Thymus (tissue), 14 donors: ENCODE measurements around the gene ZNF574. TPM values are rescaled to one million over a fixed set of nuclear protein-coding genes. Genes with fewer than 3 reads are reported as not detected.
"Not testable (repeated sequence)": the region's sequence is repeated elsewhere in the genome, so short reads cannot be mapped to it uniquely, and the experiment has no call there.

Experiments used
- DNase-seq, 9 donors: peaks; one replicate each; pipeline ENCODE4 v3.0.0-alpha.2; 2013; ENCODE audit warnings: low spot score in 9 of 9, low read depth in 6 of 9, missing footprints in 1 of 9
- H3K27ac ChIP-seq, 2 donors: one replicate each; pipeline ENCODE4 v1.5.1; 2013; ENCODE audit warnings: control low read depth in 1 of 2, low read depth in 1 of 2, low read length in 1 of 2, mild to moderate bottlenecking in 1 of 2, moderate library complexity in 1 of 2
- H3K27me3 ChIP-seq, 2 donors: one replicate each; pipeline ENCODE4 v1.5.1; 2013; ENCODE audit warnings: low read length in 1 of 2; ENCODE audit not compliant: control insufficient read depth in 2 of 2, insufficient read depth in 1 of 2
- H3K36me3 ChIP-seq, 2 donors: one replicate each; pipeline ENCODE4 v1.5.1; 2013; ENCODE audit warnings: low read length in 1 of 2, mild to moderate bottlenecking in 1 of 2, moderate library complexity in 1 of 2; ENCODE audit not compliant: control insufficient read depth in 2 of 2, insufficient read depth in 2 of 2
- H3K4me1 ChIP-seq, 2 donors: one replicate each; pipeline ENCODE4 v1.5.1; 2013; ENCODE audit warnings: low read length in 2 of 2; ENCODE audit not compliant: control insufficient read depth in 2 of 2, insufficient read depth in 2 of 2
- H3K4me3 ChIP-seq, 2 donors: one replicate each; pipeline ENCODE4 v1.5.1; 2013; ENCODE audit warnings: low read length in 2 of 2, control low read depth in 1 of 2, mild to moderate bottlenecking in 1 of 2
- H3K9me3 ChIP-seq, 2 donors: one replicate each; pipeline ENCODE4 v1.5.1; 2013; ENCODE audit warnings: low read length in 1 of 2, mild to moderate bottlenecking in 1 of 2; ENCODE audit not compliant: control insufficient read depth in 2 of 2, insufficient read depth in 1 of 2
- WGBS: extraction: QIAGEN DNeasy Blood & Tissue Kit; methylation state at CpG from one replicate; pipeline ENCODE4 v1.1.7; 2013; 5-methylcytosine and 5-hydroxymethylcytosine counted together
- long read RNA-seq, 10 donors: transcript quantifications; one replicate each; lab custom pipeline, GENCODE V29; 2026
- polyA plus RNA-seq: library from polyadenylated mRNA; stranded (reverse); fragments of 200-250 nt; gene quantifications from one replicate; pipeline ENCODE4 v1.2.3, GENCODE V29; 2013
- total RNA-seq: library from RNA; stranded (reverse); fragments of 120-200 nt; gene quantifications from one replicate; pipeline ENCODE4 v1.2.4, GENCODE V29; 2013
- donor health status: healthy.

ZNF574 gene, protein sequence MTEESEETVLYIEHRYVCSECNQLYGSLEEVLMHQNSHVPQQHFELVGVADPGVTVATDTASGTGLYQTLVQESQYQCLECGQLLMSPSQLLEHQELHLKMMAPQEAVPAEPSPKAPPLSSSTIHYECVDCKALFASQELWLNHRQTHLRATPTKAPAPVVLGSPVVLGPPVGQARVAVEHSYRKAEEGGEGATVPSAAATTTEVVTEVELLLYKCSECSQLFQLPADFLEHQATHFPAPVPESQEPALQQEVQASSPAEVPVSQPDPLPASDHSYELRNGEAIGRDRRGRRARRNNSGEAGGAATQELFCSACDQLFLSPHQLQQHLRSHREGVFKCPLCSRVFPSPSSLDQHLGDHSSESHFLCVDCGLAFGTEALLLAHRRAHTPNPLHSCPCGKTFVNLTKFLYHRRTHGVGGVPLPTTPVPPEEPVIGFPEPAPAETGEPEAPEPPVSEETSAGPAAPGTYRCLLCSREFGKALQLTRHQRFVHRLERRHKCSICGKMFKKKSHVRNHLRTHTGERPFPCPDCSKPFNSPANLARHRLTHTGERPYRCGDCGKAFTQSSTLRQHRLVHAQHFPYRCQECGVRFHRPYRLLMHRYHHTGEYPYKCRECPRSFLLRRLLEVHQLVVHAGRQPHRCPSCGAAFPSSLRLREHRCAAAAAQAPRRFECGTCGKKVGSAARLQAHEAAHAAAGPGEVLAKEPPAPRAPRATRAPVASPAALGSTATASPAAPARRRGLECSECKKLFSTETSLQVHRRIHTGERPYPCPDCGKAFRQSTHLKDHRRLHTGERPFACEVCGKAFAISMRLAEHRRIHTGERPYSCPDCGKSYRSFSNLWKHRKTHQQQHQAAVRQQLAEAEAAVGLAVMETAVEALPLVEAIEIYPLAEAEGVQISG
- total RNA-seq = 6.0 TPM
- 5.7 TPM for polyA plus RNA-seq
- long read RNA-seq, donor 1 = 0 reads
- long read RNA-seq, donor 2, transcript ZNF574-202 (2 exons, 2,940 nt) = major isoform, 24 of 24 reads
- long read RNA-seq, donor 2, partial matches to known transcripts = 0 of 24 reads
- long read RNA-seq, donor 2, other reads (novel, unspliced or antisense) = 0 of 24 reads
- long read RNA-seq, donor 3, transcript ZNF574-202 (2 exons, 2,940 nt) = major isoform, 7 of 7 reads
- long read RNA-seq, donor 3, partial matches to known transcripts = 0 of 7 reads
- long read RNA-seq, donor 3, other reads (novel, unspliced or antisense) = 0 of 7 reads
- long read RNA-seq, donor 4, partial matches to known transcripts = 0 of 3 reads
- long read RNA-seq, donor 4, other reads (novel, unspliced or antisense) = 0 of 3 reads
- long read RNA-seq, donor 5, transcript ZNF574-202 (2 exons, 2,940 nt) = major isoform, 5 of 5 reads
- long read RNA-seq, donor 5, partial matches to known transcripts = 0 of 5 reads
- long read RNA-seq, donor 5, other reads (novel, unspliced or antisense) = 0 of 5 reads
- long read RNA-seq, donor 6, transcript ZNF574-202 (2 exons, 2,940 nt) = major isoform, 7 of 7 reads
- long read RNA-seq, donor 6, partial matches to known transcripts = 0 of 7 reads
- long read RNA-seq, donor 6, other reads (novel, unspliced or antisense) = 0 of 7 reads
- long read RNA-seq, donor 7, transcript ZNF574-202 (2 exons, 2,940 nt) = major isoform, 8 of 8 reads
- long read RNA-seq, donor 7, partial matches to known transcripts = 0 of 8 reads
- long read RNA-seq, donor 7, other reads (novel, unspliced or antisense) = 0 of 8 reads
- long read RNA-seq, donor 8, transcript ZNF574-202 (2 exons, 2,940 nt) = major isoform, 5 of 5 reads
- long read RNA-seq, donor 8, partial matches to known transcripts = 0 of 5 reads
- long read RNA-seq, donor 8, other reads (novel, unspliced or antisense) = 0 of 5 reads
- long read RNA-seq, donor 9, partial matches to known transcripts = 0 of 4 reads
- long read RNA-seq, donor 9, other reads (novel, unspliced or antisense) = 0 of 4 reads
- long read RNA-seq, donor 10, partial matches to known transcripts = 0 of 3 reads
- long read RNA-seq, donor 10, other reads (novel, unspliced or antisense) = 0 of 3 reads

DNA sequence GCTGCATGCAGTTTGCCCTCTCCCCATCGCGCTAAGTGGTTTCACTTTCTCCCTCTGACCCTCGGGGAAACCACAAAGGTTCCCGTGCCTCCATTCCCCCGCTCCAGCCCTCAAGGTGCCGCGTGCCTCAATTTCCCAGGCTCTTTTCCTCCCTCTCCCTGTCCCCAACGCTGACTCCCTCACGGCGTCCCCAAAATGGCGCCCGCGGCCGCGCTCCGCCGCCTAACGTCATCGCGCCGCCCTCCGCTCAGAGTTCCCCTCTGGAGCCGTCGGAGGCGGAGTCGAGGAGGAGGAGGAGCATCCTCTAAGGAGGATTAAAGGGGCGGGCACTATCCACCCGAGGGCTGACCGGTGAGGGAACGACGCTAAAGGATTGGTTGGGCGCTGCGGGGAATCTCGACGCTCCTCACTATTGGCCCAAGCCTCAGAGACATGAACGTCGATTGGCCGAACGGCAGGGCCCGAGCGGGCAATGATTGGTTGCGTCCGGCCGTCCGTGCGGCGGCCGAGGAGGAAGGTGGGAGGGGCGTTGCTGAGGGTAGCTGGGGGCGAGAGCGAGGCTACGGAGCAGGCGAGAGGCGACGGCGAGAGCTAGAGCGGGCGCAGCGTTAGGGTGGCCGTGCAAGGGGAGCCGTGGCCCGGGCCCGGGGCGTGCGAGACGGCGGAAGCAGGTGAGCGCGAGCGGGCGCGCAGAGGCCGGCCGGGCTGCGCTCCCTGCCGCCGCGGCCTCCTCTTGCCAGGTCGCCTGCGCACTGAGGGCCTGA is at the start of gene ZNF574:
Gene ZNF574, plus strand, starts transcription at position 551 of the 764 bp plus-strand sequence. CDS start 2,441 bp downstream, outside the sequence.
- peaks cover 24 to 27% of the 10 kb centered on the region in 2 donors for H3K36me3 ChIP-seq
- peaks cover 12 to 21% of the 10 kb centered on the region in 2 donors for H3K4me1 ChIP-seq
- H3K4me3 ChIP-seq = peak within 1 kb of the TSS; percentile 86 to 91
- H3K9me3 ChIP-seq = no peaks in the 10 kb centered on the region
- H3K27me3 ChIP-seq = peaks cover 0 to 2% of the 10 kb centered on the region in 2 donors
- under 1% methylated on average over 80 of the region's 80 CpGs for WGBS
- DNase-seq = peak; percentile 95 to 100 (median 99)
- peak within 1 kb of the TSS; percentile 94 to 98 for H3K27ac ChIP-seq

DNA sequence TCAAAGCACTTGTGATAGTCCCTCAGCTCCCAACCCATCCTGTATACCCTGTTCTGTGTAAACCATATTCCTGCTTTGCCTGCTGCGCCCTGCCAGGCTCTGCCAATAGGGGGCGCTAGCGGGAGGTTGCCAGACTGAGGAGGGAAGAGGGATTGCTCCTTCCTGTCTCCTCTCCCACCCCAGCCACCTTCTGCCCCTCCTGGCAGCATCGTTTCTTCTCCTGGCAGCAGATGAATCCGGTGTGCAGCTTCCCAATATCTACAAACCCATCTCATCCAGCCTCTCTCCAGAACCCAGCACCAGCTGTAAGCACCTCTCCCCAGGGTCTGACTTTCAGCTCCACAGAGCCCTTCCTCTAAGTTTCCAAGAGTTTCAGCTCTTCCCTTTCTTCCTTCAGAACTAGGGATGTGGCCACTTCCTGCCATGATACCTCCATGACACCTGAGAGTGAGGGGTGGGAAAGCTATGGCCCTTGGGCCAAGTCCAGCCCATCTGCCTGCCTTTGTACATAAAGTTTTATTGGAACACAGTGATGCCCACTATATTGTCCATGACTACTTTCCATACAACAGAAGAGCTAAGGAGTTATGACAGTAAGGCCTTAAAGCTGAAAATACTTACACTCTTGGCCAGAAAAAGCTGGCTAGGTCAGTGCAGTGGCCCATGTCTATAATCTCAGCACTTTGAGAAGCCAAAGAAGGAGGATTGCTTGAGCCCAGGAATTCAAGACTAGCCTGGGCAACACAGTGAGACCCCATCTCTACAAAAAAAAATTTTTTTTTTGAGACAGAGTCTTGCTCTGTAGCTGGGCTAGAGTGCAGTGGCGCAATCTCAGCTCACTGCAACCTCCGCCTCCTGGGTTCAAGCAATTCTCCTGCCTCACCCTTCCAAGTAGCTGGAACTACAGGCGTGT is 47.4 kb upstream of the ZNF574 start:
- H3K36me3 ChIP-seq = no peaks in the 10 kb centered on the region
- no peaks in the 10 kb centered on the region for H3K27me3 ChIP-seq
- WGBS = 85% methylated on average over 8 of the region's 8 CpGs
- no peak overlapping the region for H3K27ac ChIP-seq
- no peak overlapping the region for H3K4me3 ChIP-seq
- H3K4me1 ChIP-seq = no peaks in the 10 kb centered on the region
- peak in 2 of 9 donors; percentile 9 to 16 for DNase-seq
- H3K9me3 ChIP-seq = no peaks in the 10 kb centered on the region

DNA sequence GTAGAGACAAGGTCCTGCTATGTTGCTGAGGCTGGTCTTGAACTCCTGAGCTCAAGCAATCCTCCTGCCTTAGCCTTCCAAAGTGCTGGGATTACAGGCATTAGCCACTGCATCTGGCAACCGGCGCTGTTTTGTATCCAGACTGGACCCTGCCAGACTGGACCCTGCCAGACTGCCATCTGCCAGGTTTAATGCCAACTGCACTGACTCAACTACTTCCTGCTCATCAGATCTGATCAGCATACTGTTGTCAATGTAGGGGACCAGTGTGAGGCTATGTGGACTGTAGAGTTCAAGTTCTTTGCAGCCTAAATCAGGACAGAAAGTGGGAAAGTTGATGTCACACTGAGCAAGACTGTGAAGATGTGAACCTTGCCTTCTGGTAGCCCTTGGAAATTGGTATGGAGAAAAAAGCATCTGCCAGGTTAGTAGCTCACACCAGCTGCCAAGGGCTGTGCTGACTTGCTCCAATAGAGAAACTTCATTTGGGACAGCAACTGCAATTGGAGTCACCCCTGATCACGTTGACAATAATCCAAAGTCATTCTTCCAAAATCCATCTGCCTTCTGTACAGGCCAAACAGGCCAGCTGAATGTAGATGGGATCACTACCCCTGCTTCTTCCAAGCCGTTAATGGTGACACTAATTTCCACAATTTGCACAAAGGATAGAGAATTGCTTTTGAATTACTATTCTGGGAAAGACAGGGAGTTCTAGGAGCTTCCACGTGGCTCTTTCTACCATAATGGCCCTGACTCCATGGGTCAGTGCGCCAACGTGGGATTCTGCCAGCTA is 45.1 kb upstream of the ZNF574 start:
- WGBS = 96% methylated on average over 7 of the region's 7 CpGs
- Histone ChIP-seq H3K36me3 (no peaks in the 10 kb centered on the region), H3K27me3 (no peaks in the 10 kb centered on the region), H3K27ac (no peak overlapping the region), H3K4me3 (no peak overlapping the region), H3K4me1 (no peaks in the 10 kb centered on the region), H3K9me3 (no peaks in the 10 kb centered on the region)
- no peak for DNase-seq

DNA sequence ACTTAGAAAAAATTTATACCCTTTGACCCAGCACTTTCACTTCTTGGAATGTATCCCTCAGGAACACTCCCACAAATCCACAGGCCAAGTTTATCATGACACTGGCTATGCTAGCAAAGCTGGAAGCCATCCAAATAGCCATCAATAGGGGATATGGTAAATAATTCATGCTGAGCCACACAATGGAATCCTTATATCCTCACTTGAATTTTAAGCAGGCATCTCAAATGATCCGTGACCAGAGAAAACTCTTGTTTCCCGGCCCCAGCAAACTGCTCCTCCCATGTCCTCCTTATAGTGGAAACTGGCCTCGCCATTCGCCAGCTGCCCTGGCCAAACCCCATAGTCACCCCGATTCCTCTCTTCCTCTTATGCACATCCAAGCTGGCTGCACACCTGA is 43.5 kb upstream of the ZNF574 start:
- Histone ChIP-seq H3K4me1 (no peaks in the 10 kb centered on the region), H3K9me3 (no peaks in the 10 kb centered on the region), H3K27ac (no peak overlapping the region), H3K27me3 (no peaks in the 10 kb centered on the region), H3K36me3 (no peaks in the 10 kb centered on the region), H3K4me3 (no peak overlapping the region)
- 90% methylated on average over 5 of the region's 5 CpGs for WGBS
- DNase-seq = no peak

DNA sequence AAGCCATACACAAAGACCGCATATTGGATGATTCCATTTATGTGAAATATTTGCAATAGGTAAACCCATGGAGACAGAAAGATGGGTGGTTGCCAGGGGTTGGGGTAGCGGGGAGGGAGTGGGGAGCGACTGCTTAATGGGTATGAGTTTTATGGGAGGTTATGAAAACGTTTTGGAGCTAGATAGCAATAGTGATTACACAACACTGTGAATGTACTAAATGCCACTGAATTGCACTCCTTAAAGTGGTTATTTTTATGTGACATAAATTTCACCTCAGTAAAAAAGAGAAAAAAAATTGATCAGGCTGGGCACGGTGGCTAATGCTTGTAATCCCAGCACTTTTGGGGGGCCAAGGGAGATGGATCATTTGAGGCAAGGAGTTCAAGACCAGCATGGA is 42.6 kb upstream of the ZNF574 start:
- 95% methylated on average over 5 of the region's 5 CpGs for WGBS
- Histone ChIP-seq H3K36me3 (no peaks in the 10 kb centered on the region), H3K27me3 (no peaks in the 10 kb centered on the region), H3K27ac (no peak overlapping the region), H3K9me3 (no peaks in the 10 kb centered on the region), H3K4me3 (no peak overlapping the region), H3K4me1 (no peaks in the 10 kb centered on the region)
- no peak for DNase-seq

DNA sequence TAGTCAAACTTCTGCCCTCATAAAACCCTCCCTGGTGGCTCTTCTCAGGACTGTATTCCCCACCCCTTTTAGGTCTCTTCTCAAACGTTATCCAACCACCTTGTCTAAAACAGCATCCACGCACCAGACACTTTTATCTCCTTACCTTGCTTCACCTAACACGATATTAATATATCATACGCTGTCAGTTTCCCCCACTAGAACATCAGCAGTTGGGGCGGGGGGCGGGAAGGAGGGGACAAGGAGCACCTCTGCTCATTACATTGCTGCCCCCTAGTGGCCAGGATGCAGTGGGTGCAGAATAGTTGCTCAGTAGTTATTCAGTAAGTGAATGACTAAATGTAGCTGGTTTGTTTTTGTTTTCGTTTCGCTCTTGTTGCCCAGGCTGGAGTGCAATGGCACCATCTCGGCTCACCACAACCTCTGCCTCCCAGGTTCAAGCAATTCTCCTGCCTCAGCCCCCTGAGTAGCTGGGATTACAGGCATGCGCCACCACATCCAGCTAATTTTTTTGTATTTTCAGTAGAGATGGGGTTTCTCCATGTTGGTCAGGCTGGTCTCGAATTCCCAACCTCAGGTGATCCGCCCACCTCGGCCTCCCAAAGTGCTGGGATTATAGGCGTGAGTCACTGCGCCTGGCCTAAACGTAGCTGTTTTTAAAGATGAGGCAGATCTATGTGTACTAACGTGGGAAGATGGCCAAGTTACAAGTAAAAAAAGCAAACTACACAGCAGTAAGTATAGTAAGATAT is 41.1 kb upstream of the ZNF574 start:
- H3K27me3 ChIP-seq, H3K36me3 ChIP-seq, H3K4me3 ChIP-seq, H3K9me3 ChIP-seq, H3K4me1 ChIP-seq, H3K27ac ChIP-seq: not testable (repeated sequence)
- peak; percentile 21 to 84 (median 67) for DNase-seq
- WGBS = 67% methylated on average over 17 of the region's 17 CpGs
